Heart left ventricle (tissue), 13 donors: Measurements from ENCODE around the gene TEX13B.

Experiments used
- POLR2A ChIP-seq, 2 donors: fragments of 450-650 bp; IDR thresholded peaks; one replicate each; pipeline ENCODE4 v1.6.1; 2017; ENCODE audit warnings: antibody characterized with exemption in 2 of 2, mild to moderate bottlenecking in 2 of 2, moderate library complexity in 2 of 2
- TF ChIP-seq, protein P1 (sequence below), 12 donors: fragments of 200-600 bp; sonication (generic) in 4 of 12; IDR thresholded peaks; one replicate each; pipeline versions ENCODE4 v1.5.0 to v1.8.0; 2018 to 2022; ENCODE audit warnings: antibody characterized with exemption in 12 of 12, mild to moderate bottlenecking in 5 of 12
- donor health status: ischemic (EF 13 %, LVEDD 7.1; RV severe dilation, severe dysfunction).
- donor health status: DM: no; HTN: yes; CAD: no.
- donor health status: DM: no; HTN: no; CAD: no.
- donor health status: ischemic (EF 25% LVEDD 6.9; RV normal size, moderate dysfunction).
- donor health status: ischemic (EF 25% LVEDD 5.7; RV mildly dilated, moderate dysfunction).
- donor health status: ischemic (EF 35%, LVEDD 5.7; RV mildly dilated, moderate dysfunction).
- donor health status: nonischemic (EF 11% LVEDD 7.7; RV severe dilation, severe dysfunction).
- donor health status: DM: yes; HTN: yes; CAD: no.
- donor health status: PGD.
- donor health status: ischemic (EF 29% LVEDD 5.4; RV normal size, mild dysfunction).
- donor health status: nonischemic (EF 23%, LVEDD 6.1; RV moderate dilation, normal function).

DNA sequence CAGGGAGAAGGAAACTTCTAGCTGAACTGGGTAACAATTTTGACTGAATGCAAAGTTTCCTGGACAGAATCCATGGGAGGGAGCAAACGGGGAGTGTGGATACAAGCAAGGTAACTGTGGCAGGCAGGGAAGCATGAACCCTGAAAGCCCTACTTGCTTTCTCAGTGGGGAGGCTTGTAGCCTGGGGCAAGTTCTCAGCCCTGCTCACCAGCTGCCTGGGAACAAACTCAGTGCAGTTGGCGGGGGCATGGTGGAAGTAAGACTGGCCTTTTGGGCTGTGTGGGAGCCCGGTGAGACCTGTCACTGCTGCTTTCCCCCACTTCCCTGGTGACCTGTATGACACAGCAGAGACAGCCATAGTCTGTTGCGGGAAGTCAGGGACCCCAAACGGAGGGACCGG, 14.0 kb upstream of the TEX13B start:
- TF ChIP-seq POLR2A (IDR thresholded peaks at IDR 0.05) = no peak
- TF ChIP-seq, protein P1, sequence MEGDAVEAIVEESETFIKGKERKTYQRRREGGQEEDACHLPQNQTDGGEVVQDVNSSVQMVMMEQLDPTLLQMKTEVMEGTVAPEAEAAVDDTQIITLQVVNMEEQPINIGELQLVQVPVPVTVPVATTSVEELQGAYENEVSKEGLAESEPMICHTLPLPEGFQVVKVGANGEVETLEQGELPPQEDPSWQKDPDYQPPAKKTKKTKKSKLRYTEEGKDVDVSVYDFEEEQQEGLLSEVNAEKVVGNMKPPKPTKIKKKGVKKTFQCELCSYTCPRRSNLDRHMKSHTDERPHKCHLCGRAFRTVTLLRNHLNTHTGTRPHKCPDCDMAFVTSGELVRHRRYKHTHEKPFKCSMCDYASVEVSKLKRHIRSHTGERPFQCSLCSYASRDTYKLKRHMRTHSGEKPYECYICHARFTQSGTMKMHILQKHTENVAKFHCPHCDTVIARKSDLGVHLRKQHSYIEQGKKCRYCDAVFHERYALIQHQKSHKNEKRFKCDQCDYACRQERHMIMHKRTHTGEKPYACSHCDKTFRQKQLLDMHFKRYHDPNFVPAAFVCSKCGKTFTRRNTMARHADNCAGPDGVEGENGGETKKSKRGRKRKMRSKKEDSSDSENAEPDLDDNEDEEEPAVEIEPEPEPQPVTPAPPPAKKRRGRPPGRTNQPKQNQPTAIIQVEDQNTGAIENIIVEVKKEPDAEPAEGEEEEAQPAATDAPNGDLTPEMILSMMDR (IDR thresholded peaks at IDR 0.05) = no peak
